ENCODE data around the gene CDC42BPA.
"Not testable (repeated sequence)": the region's sequence is repeated elsewhere in the genome, so short reads cannot be mapped to it uniquely, and the experiment has no call there.

CDC42BPA gene

DNA sequence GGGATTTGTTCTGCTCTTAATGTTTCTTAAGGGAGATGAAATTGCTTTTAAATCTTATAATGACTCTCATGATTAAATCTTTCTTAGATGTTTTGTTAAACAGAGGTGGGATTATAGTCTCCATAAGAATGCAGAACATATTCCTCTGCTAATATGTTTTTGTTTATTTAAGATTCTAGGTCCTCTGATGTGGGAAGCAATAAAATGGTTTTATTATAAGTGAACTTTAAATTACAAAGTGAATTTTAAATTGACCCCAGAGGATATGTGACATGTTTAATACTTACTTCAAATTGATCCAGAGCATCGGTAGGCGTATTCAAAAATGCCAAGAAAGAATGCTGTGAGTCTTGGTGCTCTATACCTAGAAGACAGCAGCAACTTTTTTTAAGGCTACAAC lies 248.8 kb downstream of the CDC42BPA start:
- DNase-seq (ENCODE audit: low read depth in 1 of 2, low spot score in 1 of 2): no peak

- no peak for DNase-seq (ENCODE audit: low read depth in 1 of 2, low spot score in 1 of 2)
Measured at GRCh38 chr1:227068883-227069282, 249.4 kb downstream of the CDC42BPA start.

DNA sequence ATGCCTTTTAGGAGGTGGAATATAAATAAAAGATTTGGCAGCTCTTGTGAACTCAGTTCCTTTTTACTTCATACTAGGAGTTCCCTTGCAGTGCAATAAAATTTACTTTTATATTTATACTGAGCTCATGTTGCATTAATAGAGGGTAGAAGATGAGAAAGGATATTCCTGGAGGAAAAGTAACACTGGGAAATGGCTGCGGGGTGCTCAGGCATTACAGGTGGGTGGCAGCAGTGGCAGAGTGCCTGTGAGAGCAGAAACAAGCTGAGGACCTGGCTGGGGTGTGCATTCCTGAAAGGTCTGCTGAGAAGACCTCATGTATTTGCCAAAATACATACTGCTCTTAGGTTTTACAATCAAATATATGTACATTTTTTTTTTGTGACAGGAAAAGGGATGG lies 251.3 kb downstream of the CDC42BPA start:
- no peak for DNase-seq (ENCODE audit: low read depth in 1 of 2, low spot score in 1 of 2)

DNA sequence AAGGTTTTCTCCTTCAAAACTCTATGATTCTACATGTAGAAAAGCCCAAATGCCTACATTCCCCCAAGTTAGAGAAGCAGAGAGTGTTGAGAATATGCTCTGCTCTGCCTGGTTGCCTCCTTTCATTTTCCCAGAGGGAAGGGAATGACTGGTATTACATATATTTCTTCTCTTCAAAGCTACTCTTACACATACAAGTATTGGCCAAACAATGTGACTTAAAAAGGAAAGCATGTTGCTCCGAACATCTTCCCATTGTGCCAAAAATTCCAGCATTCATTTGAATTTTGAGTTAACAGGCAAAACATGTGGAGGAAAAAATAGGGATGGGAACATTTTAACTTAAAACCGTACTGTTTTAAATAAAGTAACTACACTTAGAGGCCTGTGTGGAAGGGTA lies 253.0 kb downstream of the CDC42BPA start:
- no peak for DNase-seq (ENCODE audit: low read depth in 1 of 2, low spot score in 1 of 2)

DNA sequence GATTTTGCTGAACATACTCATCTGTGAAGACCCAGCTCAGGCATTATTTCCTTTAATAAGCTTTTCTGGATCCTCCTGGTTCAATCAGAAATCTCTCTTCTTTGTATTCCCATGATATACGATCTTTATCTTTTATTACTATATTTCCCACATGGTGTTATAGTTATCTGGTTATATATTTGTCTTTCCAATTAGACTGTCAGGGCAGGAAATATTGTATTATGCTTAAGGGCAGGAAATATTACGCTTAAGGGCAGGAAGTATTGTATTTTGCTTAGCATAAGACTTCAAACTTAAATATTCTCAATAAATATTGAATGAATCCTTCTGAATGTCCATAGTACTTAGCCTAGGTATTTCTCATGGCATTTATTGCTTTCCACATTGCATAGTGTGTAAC lies 256.0 kb downstream of the CDC42BPA start:
- DNase-seq (ENCODE audit: low read depth in 1 of 2, low spot score in 1 of 2): no peak

DNA sequence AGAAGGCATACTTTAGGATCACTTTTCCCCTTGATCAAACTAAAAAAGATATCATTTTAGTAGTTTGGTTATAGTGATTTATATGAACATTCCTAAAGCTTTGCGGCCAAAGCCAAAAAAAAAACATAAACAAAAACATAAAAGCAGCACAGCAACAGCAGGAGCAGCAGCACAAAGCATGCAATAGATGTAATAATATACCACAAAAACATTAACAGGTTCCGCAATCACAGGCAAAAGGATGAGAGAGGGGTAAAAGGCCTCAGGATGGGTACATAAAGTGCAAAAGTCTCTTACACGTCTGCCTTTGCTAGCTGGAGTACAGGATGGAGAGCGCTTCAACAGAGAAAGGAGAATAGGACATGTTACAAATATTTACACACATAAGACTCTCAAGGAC lies 259.2 kb downstream of the CDC42BPA start:
- no peak for DNase-seq (ENCODE audit: low read depth in 1 of 2, low spot score in 1 of 2)

GRCh38 chr1:227058321-227058751 lies 260.0 kb downstream of the CDC42BPA start:
- no peak for DNase-seq (ENCODE audit: low read depth in 1 of 2, low spot score in 1 of 2)

- DNase-seq (ENCODE audit: low read depth in 1 of 2, low spot score in 1 of 2): no peak
Measured at GRCh38 chr1:227049253-227049652, 269.0 kb downstream of the CDC42BPA start.

DNA sequence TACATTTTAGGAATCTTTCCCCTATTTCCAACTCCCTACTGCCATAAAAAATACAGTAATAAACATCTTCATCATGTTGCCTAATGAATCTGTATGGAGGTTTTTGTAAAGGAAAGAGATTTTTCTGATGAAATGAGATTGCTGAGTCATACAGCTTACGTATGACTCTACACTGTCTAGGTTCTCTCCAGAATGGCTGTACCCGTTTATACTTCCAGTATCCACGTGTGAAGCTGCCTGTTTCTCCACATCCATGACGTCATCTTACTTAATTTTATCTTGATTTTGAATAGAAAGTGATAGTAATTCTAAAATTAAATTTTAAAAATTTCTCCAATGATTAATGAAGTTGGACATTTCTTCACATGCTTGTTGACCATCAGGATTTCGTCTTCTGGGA lies 274.5 kb downstream of the CDC42BPA start:
- no peak for DNase-seq (ENCODE audit: low read depth in 1 of 2, low spot score in 1 of 2)

DNA sequence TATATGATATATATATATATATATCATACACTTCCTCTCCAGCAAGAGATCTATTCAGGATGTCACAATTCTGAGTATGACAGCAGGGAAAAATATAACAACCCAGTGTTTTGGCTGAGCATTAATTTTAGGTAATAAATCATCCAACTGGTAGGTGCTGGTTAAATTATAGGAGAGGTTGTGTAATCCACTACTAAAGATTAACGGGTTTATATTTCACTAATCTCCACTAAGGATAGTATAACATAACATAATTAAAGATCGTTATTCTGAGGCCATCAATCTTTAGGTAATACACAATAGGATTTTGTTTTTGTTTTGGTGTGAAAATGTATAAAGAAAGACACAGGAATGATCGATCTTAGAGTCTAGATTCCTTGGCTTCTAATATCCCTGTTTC lies 276.0 kb downstream of the CDC42BPA start:
- DNase-seq (ENCODE audit: low read depth in 1 of 2, low spot score in 1 of 2): no peak

GRCh38 chr1:227038401-227038800 lies 279.9 kb downstream of the CDC42BPA start:
- DNase-seq (ENCODE audit: low read depth in 1 of 2, low spot score in 1 of 2): no peak

DNA sequence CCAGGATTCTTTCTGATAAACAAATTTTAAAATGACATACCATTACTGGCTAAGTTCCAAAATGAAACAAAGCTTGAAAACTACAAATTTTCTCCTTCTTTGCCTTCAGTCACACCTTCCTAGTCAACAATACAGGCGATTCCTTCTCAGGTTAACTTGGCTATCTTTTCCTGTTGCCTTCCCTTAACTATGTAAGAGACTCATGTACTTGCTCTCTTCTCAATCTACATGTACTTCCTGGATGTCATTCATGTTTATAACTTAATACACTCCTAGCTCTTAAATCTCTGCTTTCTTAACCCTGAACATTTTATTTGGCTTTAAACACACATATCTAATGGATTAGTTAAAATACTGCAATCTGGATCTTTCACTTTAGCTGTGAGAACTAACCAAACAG lies 281.2 kb downstream of the CDC42BPA start:
- DNase-seq (ENCODE audit: low read depth in 1 of 2, low spot score in 1 of 2): no peak

GRCh38 chr1:227035316-227035715 lies 283.0 kb downstream of the CDC42BPA start:
- DNase-seq (ENCODE audit: low read depth in 1 of 2, low spot score in 1 of 2): no peak

- DNase-seq (ENCODE audit: low read depth in 1 of 2, low spot score in 1 of 2): no peak
Measured at GRCh38 chr1:227033880-227034279, 284.4 kb downstream of the CDC42BPA start.

- no peak for DNase-seq (ENCODE audit: low read depth in 1 of 2, low spot score in 1 of 2)
Measured at GRCh38 chr1:227032396-227032795, 285.9 kb downstream of the CDC42BPA start.

DNA sequence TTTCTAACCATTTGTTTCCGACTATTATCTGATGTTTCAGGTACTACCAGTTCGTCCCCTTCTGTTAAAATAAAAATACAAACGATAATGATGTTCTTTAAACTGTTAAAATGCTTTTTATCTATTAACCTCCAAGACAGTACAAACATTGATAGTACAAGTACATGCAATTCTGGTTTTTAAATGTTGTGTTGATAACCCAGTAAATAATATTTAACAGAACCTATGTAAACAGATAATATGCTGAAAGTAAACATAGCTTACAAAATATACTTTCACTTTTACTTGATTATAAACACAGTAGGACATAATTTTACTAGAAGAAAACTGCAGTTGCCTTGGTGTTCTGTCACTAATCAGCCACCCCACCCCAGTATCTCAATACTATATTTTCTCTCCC lies 301.3 kb downstream of the CDC42BPA start:
- DNase-seq (ENCODE audit: low read depth in 1 of 2, low spot score in 1 of 2): no peak

GRCh38 chr1:227010645-227011044 lies 307.6 kb downstream of the CDC42BPA start:
- DNase-seq (ENCODE audit: low read depth in 1 of 2, low spot score in 1 of 2): no peak

DNA sequence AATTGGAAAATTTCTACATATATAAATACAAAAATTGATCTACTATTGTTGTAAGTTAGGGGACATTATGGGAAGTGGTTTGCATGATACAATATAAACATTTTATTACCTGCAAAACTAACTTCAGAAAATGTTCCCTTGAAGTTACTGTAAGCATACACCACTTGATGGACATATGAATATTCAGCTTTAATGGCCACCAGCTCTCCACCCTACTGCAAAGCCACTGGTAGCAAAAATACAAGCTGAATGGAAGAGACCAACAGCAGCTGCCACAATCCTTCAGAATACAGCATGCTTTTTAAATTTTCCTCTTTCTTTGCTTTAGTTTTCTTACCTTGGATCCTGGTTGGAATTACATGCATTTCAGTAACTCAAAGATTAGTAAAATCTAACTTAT lies 308.4 kb downstream of the CDC42BPA start:
- DNase-seq (ENCODE audit: low read depth in 1 of 2, low spot score in 1 of 2): no peak

DNA sequence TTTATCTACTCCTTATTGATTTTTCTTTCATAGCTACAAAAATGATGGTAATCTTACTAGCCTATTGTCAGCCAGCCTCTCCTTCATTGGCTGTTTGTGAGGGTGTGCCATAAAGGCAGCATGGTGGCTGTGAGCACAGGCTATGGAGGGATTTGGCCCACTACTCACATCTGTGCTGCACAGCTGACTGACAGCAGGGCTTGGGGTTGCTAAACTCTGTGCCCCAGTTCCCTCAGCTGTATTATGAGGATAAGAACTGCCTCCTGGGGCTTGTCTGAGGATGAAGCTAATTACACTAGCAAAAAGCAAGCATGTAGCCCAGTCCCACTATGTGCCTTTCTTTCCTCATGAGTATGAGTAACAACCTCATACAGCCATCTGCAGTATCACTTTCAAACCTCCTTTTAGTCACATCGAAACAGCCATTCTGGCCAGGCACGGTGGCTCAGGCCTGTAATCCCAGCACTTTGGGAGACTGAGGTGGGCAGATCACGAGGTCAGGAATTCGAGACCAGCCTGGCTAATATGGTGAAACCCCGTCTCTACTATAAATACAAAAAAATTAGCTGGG lies 312.0 kb downstream of the CDC42BPA start:
- DNase-seq (ENCODE audit: low read depth in 1 of 2, low spot score in 1 of 2): no peak

DNA sequence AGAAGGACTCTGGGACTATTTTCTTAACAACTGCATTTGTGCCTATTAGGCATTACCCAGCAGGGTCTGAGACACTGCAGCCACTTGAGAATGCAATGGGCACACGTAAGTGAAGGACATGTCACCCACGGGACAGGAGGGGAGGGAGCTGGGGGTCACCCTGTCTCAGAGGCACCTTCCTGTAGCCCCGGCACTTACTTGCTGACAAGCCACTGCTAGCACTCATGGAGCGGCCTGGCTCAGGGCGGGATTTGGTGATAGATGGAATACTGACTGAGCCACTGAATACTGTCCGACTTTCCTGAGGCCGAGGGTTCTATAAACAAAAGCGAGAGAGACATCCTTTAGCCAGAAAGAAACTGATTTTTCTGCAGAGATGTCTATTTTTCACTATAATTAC lies 313.5 kb downstream of the CDC42BPA start:
- DNase-seq (ENCODE audit: low read depth in 1 of 2, low spot score in 1 of 2): no peak

DNA sequence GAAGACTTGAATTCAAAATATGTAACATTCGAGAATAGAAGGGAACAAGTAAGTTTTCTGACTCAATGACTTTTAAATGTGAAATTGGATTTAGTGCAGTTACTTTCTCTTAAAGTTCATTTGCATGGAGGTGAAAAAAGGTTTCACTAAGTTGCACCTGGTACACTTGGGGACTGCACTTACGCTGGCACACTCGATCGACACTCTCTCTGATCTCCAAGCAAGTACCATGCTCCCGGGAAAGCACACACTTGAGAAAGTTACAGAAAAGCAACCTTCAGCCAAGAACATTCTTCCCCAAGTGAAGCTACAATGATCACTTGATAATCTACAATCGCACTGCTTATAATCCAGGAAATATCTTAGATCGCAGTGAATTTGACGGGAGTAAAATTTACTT lies 315.1 kb downstream of the CDC42BPA start:
- DNase-seq (ENCODE audit: low read depth in 1 of 2, low spot score in 1 of 2): no peak

- DNase-seq (ENCODE audit: low read depth in 1 of 2, low spot score in 1 of 2): no peak
Measured at GRCh38 chr1:227002531-227003049, 315.7 kb downstream of the CDC42BPA start.

DNA sequence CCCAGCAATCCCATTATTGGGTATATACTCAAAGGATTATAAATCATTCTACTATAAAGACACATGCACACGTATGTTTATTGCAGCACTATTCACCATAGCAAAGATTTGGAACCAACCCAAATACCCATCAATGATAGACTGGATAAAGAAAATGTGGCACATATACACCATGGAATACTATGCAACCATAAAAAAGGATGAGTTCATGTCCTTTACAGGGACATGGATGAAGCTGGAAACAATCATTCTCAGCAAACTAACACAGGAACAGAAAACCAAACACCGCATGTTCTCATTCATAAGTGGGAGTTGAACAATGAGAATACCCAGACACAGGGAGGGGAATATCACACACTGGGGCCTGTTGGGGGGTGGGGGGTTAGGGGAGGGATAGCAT lies 318.7 kb downstream of the CDC42BPA start:
- not testable (repeated sequence) for DNase-seq (ENCODE audit: low read depth in 1 of 2, low spot score in 1 of 2)
